GM19043 (cell line): ENCODE data around the gene FXYD5.
"Not testable (repeated sequence)": the region's sequence is repeated elsewhere in the genome, so short reads cannot be mapped to it uniquely, and the experiment has no call there.

Experiments
- ATAC-seq: cut with Tn5 transposase; IDR thresholded peaks from one replicate; pipeline ENCODE4 v1.9.1; 2021; ENCODE audit warnings: low read depth; ENCODE audit not compliant: unreplicated experiment

Gene FXYD5

DNA sequence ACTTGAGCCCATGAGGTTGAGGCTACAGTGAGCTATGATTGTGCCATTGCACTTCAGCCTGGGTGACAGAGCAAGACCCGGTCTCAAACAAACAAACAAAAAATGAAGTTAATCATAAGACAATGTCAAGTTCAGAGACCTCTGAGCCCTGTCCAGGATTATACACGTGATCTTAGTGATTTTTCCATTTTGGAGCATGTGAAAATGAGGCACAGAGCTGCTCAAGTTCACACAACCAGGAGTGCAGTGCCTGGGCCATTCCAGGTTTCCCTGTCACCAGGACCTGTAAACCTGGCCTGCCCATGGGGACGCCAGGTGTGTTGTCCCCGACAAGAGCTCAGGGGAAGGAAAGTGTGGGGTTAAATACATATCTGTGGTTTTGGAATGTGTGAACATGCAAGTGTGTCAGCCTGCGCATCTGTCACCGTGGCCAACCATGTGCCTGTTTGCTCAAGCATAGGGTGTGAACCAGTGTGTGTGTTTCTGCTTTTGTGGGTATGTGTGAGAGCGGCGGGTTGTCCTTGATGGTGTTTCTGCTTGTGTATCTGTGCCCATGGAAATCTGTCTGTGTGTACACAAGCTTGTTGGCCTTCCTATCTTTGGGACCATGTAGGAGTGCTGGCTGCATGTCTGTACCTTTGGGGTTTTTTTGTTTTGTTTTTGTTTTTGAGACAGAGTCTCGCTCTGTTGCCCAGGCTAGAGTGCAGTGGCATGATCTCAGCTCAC lies 17.4 kb upstream of the FXYD5 start:
- no peak for ATAC-seq

DNA sequence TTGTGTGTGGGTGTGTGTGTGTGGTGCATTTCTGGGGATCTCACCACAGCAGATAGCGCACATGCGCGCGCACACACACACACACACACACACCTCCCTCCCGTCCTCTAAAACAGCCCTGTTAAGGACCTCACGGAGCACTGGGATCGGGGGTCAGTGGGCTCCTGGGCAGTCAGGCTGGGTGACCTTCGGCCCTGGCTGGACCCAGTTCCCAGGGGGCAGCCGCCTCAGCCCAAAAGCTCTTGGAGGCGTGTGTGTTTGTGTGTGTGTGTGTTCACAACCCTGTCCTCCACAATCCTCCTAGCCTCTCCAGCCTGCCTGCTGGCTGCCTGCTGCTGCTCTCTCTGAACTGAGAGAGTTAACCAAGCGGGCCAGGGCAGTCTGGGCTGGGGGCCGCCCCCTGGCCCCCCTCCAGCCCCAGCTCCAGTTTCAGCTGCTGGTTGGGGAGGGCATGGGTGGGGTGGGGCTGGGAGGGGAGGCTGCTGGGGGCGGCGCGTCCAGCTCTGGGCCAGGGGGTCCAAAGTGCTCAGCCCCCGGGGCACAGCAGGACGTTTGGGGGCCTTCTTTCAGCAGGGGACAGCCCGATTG lies 16.1 kb upstream of the FXYD5 start, which contains the start of gene FXYD1:
Gene FXYD1, plus strand, starts transcription at position 520 of the 588 bp plus-strand sequence. CDS start 1,256 bp downstream, outside the sequence.
- no peak for ATAC-seq

DNA sequence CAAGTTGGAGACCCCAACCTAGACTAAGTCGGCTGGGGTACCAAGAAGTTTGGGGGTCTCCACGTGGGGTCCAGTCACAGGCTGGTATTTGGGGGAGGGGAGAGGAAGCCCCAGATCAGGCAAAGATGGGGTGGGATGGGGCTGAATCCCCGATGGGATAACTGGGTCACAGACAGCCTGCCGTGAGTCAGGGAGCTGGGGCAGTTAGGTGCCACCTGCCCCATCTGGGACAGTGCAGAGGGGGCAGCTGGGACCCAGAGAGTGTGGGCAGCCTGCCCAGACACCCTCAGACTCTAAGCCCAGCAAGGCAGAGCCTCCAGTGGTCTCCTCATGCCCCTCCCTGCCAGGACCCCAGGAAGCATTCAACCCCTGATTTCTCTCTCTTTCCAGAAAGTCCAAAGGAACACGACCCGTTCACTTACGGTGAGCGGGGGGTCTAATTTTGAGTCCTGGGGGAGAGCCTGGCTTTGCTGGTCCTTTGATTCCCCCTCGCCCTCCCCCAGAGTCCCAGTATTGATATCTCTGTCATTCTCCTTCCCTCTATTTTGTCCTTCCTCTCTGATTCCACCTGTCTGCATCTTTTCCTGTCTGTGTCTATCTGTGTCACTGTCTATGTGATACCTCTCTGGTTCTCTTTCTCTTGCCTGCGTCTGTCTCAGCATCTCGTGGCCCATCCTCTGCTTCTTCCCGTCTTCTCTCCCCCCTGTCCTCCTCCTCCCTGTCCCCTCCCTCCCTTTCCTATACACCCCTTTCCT lies 14.2 kb upstream of the FXYD5 start:
- ATAC-seq = no peak

DNA sequence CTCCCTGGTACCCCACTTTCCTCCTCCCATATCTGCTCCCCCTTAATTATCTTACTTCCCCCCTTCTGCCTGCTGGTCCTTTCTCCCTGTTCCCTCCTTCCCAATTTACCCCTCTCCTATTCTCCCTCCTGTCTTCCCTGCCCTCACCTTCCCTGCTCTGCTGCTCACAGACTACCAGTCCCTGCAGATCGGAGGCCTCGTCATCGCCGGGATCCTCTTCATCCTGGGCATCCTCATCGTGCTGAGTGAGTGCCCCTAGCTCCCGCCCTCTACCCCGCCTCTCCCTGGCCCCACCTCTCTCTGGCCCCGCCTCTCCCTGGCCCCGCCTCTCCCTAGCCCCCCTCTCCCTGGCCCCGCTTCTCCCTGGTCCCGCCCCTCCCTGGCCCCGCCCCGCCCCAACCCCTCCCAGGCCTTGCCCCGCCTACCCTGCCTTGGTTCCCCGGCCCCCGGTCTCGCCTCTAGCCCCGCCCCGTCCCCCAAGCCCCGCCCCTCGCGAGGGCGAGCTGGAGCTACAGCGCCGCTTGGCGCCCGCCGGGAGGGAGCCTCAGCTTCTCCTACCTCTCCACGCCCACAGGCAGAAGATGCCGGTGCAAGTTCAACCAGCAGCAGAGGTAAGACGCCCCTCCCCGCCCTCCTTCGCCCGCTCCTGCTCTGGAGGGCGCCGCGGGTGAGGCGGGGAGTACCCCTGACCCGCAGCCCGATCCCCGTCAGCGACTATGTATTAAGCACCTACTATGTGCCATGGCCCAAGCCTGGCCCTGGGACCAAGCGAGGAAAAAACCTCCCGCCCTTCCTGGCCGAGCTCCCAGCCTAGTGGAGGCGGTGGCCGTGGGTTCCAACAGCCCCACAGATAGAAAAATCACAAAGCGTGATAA lies 13.3 kb upstream of the FXYD5 start:
- no peak for ATAC-seq

DNA sequence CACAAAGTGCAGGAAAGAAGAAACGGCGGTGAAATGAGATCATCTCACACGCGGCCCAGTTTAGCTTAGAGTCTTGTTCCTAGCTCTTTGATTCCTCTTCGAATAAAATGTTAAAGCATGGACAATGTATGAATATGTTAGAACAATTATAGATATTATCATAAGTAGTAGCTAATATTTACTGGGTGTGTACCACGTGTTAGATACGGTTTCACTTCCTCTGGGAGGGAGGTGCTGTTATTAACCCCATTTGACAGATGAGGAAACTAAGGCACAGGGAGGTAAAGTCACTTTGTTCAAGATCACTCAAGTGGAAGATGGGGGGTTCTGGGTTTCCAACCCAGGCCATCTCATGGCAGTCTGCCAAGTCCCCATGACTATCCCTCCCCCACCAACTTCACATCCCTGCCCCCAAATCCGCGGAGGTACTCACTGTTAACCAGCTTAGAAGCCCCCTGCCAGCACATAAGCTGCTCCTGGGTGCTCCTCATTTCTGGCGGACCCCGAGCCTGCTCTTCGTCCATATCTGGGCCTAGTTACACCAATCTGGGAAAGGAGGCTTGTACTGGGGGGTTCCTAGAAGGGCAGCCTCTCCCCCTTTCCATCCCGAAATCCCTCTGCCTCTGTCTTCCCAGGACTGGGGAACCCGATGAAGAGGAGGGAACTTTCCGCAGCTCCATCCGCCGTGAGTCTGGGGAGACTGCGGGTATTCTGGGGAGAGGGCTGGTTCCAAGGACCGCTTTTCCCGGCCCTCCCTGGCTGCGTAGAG lies 12.5 kb upstream of the FXYD5 start:
- ATAC-seq = no peak

DNA sequence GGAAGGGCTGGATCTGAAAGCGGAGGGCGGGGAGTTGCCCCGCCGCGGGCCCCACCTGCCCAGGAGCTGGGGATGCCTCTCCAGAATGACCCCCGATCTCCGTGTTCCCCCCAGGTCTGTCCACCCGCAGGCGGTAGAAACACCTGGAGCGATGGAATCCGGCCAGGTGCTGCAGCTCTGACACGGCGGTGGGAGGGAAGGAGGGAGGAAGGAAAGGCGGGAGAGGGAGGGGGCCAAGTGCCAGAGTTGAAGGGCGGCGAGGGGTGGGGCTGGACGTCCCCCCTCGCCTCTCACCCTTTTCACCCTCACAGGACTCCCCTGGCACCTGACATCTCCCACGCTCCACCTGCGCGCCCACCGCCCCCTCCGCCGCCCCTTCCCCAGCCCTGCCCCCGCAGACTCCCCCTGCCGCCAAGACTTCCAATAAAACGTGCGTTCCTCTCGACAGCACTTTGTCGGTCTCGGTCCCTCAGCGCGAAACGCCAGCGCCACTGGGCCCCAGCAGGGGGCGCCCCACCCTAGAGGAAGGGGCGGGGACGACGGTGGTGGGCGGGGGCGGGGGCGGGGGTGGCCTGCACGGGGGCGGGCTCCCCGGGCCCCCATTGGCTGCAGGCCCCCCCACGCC lies 11.8 kb upstream of the FXYD5 start:
- no peak for ATAC-seq

- ATAC-seq = no peak
Observed at GRCh38 chr19:35143231-35143715, 11.3 kb upstream of the FXYD5 start, which contains the start of gene FXYD7. FXYD7 (plus strand) TSS chr19:35143255; CDS start chr19:35143334, 79 bp downstream.

- no peak for ATAC-seq
Observed at GRCh38 chr19:35143818-35144217, 10.7 kb upstream of the FXYD5 start.

- ATAC-seq = no peak
Observed at GRCh38 chr19:35144259-35144599, 10.3 kb upstream of the FXYD5 start.

GRCh38 chr19:35144600-35145436 lies 9.7 kb upstream of the FXYD5 start:
- no peak for ATAC-seq

DNA sequence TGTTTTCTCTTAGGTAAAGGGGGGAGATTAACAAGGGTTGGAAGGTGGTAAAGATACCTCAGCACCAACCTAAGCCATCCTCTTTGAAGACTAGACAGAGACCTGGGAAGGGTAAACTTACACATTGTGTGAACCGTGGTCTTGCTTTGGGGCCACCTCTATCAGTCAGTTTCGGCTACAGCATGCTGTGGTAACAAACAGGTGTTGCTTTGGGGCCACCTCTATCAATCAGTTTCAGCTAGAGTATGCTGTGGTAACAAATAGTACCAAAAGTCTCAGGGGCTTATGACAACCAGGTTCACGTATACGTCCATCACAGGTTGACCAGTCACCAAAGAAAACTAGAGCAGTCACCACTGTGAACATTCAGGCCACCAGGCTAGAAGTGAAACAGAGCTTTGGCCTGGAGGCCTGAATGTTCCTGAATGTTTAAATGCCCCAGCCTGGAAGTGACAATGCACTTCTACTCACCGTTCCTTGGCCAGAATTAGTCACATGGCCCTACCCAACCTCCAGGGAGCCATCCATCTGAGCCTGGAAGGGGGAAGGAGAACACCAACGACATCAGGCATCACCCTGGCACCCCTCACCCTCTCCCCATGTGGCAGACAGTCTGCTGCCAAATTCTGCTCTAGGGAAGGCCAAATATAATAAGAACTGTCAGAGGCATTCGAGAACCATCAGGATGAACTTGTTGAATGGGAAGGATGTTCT lies 7.6 kb upstream of the FXYD5 start:
- no peak for ATAC-seq

- ATAC-seq = no peak
Observed at GRCh38 chr19:35149463-35149862, 5.1 kb upstream of the FXYD5 start.

GRCh38 chr19:35150445-35150844 lies 4.1 kb upstream of the FXYD5 start:
- ATAC-seq = no peak

- ATAC-seq = no peak
Observed at GRCh38 chr19:35151273-35152065, 3.1 kb upstream of the FXYD5 start.

GRCh38 chr19:35153129-35153522 lies 1.4 kb upstream of the FXYD5 start:
- not testable (repeated sequence) for ATAC-seq

- no peak for ATAC-seq
Observed at GRCh38 chr19:35153701-35154524, 622 bp upstream of the FXYD5 start.
